ENCODE results near the gene RDH16. TPM values are rescaled to one million over a fixed set of nuclear protein-coding genes. Genes with fewer than 3 reads are reported as not detected.

The RDH16 gene
- not detected for polyA plus RNA-seq (2013, experiment 1 of 2; ENCODE audit: insufficient read length)
- polyA plus RNA-seq (2013, experiment 2 of 2; ENCODE audit: insufficient read length): not detected

GRCh38 chr12:56957229-56958052 lies at the start of gene RDH16:
TSS of gene RDH16 (minus strand) at chr12:56957608. CDS start at chr12:56957462, 146 bp downstream.
- no peak for DNase-seq

DNA sequence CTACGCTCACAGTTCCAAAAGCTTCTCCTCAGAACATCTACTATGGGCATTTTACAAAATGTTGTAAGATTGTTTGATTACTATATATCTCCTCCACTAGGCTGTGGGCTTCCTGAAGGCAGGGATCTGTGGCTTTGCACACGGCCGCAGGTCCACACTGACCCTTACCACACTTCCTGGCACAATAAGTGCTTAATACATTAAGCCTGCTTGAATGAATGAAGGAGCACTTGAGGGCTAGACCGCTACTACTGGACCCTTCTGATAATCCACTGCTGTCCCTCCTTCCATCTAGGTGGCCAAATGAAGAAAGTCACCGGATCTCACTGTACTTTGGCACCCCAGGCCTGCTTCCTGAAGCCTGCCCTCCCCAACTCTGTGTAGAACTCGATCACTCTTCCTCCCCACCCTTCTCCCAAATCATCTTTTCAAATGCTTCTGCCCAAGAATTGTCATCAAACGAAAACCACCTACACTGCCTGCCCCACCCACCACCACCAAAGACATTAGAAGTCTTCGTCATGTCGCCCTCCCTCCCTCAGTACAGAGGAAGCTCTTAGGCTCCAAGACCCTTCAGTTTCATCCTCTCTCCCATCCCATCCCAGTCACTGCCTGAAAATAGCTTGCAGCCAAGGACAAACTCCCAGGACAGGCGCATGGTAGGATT lies 49.5 kb upstream of the RDH16 start:
- no peak for DNase-seq

DNA sequence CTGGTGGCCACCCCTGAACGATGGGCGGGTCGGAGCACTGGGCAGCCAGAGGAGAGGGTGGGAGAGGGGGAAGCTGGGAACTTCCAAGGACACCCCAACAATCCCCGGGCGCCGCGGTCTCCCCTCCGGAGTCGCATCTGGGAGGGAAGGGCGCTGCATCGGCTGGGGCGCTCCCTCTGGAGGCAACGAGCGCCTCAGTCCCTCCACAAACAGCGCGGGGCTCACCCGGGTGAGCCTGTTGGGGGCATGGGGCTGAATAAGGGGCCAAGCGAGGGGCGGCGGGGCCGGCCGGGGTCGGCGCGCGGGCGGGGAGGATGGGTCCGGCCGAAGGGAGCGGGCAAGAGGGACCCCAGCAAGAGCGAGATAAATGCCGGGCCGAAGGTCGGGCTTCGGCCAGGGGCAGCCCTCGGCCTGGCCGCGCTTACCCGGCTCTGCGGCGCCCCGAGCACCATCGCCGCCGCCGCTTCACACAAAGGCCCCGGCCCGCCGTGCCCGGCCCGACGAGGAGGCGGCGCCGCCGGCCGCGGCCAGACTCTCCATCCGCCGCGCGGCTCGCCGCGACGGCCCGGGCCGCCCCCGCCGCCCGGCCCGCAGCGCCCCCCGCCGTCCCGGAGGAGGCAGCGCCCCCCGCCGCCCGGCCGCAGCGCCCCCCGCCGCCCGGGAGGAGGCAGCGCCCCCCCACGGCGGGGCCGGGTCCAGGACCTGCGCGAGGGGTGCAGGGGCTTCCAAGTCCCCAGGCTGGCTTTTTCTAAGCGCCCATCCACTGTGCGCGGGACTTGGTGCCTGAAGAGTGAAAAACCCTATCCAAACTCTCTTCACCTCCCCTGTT lies 48.8 kb upstream of the RDH16 start, which contains the start of gene ZBTB39:
ZBTB39 (minus strand) TSS at position 567 of the 829 bp plus-strand sequence. CDS start 1,629 bp downstream, outside the sequence.
- peak; percentile 75 for DNase-seq

GRCh38 chr12:57004651-57005050 lies 47.2 kb upstream of the RDH16 start:
- no peak for DNase-seq

DNA sequence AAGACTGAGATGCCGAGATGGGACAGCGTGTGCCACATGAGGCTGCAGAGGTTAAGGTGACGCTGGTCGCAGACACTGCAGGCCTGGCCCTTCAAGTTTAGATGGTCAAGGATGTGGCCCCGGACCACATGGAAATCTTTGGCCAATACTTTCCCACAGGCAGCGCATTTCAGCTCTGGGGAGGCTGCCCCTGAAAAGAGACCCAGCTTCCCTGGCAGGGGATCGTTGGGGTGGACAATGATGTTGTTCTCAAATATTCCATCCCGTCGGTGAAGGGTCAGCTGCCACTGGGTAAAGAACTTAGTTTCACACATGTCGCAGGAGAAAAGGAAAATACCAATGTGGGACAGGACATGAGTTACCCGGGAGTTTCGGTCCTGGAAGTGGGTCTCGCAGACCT lies 46.0 kb upstream of the RDH16 start:
- no peak for DNase-seq

DNA sequence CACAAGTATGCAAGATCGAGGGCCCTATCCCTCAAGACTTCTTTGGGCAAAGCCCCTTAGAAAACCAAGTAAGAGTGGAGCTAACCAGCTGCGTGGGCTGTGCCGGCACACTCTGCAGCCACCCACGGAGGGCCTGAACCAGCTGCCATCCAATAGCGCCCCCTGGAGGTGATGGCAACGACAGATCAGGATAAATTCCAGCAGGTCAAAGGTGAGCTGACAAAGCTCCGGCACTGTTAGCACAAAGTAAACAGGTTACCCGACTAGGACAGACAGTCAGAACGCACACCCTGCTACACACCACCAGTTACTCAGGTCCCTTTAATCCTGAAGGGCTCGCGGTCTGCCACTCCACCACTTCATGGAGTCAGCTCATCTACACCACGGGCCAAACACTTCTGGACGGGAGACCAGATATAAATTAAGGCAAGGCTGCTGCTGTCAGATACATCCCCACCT lies 44.1 kb upstream of the RDH16 start:
- DNase-seq: peak; percentile 52

- no peak for DNase-seq
Observed at GRCh38 chr12:57000393-57000792, 43.0 kb upstream of the RDH16 start.

DNA sequence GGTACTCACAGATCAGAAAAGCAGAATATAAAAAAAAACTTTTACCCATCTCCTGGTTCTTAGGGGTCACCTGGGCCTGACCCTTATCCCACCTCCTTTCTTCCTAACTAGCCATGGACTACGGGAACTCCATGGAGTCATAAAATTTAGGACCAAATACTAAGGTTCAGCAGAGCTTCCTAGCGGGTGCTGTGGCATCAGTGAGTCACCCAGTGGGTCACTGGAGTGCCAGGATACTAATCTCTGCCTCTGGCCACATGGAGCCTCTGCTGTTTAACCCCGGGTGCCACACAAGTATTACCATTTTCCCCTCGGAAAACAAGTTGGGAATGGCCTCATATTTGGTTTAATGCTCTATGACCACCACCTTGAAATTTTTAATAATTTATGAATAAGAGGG lies 42.0 kb upstream of the RDH16 start:
- no peak for DNase-seq

DNA sequence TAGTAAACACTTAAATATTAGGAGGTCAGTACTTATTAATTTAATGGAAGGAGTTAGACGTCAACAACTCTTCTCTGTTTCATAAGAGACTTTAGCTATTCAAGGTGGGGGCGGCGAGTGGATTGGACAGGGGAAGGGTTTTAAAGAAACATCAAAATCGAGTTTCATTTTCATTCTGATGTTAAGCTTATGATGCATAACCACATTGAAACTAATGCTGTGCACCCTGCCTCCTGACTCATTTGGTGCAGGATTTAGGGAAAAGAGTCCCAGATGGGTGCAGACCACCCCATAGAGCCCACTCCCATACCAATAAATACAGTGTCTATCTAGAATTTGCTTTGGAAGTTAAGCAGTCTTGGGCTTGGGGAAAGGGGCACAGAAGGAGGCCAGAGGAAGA lies 41.6 kb upstream of the RDH16 start:
- no peak for DNase-seq

- no peak for DNase-seq
Observed at GRCh38 chr12:56998316-56998715, 40.9 kb upstream of the RDH16 start.

- DNase-seq: no peak
Observed at GRCh38 chr12:56996793-56997545, 39.6 kb upstream of the RDH16 start.

DNA sequence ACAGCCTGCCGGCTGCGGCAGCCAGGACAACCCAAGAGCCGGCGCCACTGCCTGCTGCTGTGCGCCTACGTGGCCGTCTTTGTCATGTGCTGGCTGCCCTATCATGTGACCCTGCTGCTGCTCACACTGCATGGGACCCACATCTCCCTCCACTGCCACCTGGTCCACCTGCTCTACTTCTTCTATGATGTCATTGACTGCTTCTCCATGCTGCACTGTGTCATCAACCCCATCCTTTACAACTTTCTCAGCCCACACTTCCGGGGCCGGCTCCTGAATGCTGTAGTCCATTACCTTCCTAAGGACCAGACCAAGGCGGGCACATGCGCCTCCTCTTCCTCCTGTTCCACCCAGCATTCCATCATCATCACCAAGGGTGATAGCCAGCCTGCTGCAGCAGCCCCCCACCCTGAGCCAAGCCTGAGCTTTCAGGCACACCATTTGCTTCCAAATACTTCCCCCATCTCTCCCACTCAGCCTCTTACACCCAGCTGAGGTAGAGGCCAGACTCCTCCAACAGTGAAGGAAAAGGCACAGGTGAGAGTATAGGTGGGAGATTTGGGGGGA lies 38.6 kb upstream of the RDH16 start:
- no peak for DNase-seq

- no peak for DNase-seq
Observed at GRCh38 chr12:56995201-56995929, 38.0 kb upstream of the RDH16 start.

GRCh38 chr12:56994231-56994746 lies 36.9 kb upstream of the RDH16 start:
- DNase-seq: no peak

DNA sequence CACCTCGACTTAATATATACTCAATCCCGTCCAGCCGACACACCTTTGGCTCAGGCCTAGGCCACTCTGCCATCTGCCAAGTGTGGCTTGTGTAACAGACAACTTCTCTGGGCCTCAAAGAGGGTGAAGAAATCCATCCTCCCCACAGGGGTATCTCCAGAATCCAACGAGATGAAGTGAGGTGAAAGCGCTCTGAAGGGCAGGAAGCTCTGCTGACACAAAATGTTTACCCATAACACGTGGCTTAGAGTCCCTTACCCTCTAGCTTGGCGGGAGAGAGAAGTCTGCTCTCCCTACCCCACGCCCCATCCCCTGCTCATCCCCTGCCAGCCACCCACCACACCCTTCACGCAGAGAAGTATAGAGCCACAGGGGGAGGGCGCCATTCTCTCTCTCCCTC lies 35.9 kb upstream of the RDH16 start:
- DNase-seq: no peak

- DNase-seq: no peak
Observed at GRCh38 chr12:56991319-56992246, 34.2 kb upstream of the RDH16 start.

GRCh38 chr12:56990648-56991318 lies 33.4 kb upstream of the RDH16 start:
- no peak for DNase-seq

GRCh38 chr12:56989861-56990610 lies 32.6 kb upstream of the RDH16 start:
- DNase-seq: peak; percentile 52
